ENCODE measurements around the gene AKT1.

GRCh38 chr14:104824353-104824997 is 28.9 kb upstream of the AKT1 start:
- TF ChIP-seq CTCF (IDR thresholded peaks at IDR 0.05; ENCODE audit: low read depth, low read length, poor library complexity, severe bottlenecking): no peak
- TF ChIP-seq EZH2phosphoT487 (IDR thresholded peaks at IDR 0.05; ENCODE audit: borderline replicate concordance, low read length): no peak

Data from DOHH2 (cell line).